Dedifferentiated amniotic fluid mesenchymal stem cell (primary cell): ENCODE measurements around the gene ETV6.

Source experiments
- DNase-seq: peaks from one replicate; pipeline ENCODE4 v3.0.0-alpha.2; 2016; ENCODE audit errors: extremely low spot score

ETV6 gene

DNA sequence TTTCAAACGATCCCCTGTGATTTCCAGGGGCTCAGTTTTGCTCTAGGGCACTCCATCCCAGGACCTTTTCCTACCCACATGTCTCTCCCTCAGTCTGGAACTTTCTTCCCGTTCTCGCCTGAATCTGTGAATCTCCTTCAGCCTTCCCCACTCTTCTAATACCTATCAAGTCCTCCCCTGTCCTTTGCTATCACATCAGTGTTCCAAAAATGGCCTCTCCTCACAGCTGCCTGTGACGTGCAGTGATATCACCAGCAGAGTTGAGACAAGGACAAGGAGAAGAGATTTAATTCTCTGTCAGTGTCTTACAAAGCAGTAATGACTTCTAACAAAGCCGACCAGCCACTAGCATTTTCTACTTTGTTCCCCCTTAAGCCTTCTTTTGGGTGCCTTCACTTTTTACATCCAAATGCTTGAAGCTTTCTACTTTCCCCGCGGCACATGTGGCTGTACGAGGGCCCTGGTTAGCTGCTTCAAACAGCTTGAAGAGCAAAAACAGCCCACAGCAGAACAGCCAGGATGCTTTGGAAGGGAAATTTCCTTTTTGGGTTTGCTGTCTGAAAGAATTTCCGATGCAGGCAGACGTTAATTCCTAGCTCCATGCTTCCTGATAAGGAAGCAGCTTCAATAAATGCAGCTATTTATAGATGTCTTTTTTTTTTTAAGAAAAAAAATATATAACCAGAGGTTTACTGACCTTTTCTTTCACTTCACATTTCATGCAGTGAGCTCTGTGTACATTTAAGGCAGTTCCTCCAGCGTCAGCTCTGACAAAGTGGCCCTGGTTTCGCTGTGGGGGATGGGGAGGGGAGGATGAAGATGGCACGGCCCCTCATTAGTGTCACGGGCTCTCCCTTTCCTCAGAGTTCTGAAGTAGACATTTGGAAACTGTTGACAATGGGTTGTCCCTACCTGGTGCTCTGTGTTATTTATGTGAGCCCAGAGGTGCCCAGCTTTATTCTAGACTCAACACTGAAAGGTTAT is 109.3 kb downstream of the ETV6 start:
- DNase-seq = no peak

DNA sequence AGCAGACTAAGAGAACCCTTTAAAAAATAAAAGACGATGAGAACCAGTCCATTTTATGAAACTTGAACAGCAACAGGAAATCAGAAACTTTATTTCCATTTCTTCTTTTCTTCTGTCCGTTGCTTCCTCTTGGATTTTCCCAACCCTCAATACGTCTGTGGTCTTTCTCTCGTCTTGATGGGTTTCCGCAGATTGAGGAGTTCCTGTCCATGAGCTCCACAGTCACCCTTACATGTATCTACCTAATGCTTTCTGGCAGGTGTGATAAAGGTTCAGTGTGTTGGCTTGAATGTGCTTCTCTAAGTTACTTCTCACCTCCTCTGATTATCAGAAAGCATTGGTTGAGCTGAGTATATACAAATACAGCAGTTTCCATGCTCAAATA is 110.0 kb downstream of the ETV6 start:
- DNase-seq = no peak

DNA sequence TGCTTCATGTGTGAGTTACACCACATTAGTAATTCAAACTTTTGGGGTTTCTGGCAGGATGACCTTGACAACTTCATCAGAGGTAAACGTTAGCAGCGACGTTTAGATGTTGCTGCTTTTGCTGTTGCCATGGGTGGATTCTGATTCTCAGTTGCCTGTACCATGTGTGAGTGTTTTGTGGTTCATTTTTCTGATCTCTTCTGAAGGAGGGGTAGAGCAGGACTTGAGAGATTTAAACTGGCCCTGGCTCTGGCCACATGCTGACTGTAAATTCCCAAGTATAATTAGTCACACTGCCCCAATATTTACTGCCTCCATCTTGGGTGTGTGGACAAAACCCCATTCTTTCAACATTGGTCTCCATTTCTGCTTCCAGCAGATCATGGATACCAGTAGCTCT is 110.4 kb downstream of the ETV6 start:
- no peak for DNase-seq

DNA sequence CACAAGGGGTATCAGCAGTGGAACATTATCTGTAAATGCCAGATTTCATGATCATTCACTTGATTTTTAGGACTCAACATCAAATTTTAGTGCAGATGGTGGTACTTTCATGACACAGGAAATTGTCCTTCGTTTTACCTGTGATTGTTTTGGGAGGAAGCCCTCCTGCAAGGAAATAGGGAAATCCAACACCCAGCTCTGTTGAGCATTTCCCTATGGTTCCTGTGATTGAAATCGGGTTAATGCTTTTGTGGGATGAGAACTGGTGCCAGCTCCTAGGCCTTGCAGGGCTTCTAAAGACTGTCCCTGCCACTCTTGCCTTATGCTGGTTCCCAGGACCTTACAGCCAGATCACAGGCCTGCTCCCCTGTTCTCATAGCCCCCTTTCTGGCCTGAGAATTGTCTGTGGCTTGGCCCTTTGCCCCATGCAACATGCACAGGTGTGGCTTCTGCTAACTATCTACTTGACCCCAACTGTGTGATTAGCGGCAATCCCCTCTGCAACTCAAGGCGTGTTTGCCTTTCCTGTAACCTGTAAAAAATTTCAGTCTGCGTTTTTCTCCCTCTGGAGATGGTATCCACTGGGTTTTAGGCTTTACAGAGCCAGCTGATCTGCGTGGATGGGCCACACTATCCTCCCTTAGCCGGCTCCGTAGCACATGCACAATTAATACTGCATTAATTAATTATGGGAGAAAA is 112.5 kb downstream of the ETV6 start:
- DNase-seq = no peak

DNA sequence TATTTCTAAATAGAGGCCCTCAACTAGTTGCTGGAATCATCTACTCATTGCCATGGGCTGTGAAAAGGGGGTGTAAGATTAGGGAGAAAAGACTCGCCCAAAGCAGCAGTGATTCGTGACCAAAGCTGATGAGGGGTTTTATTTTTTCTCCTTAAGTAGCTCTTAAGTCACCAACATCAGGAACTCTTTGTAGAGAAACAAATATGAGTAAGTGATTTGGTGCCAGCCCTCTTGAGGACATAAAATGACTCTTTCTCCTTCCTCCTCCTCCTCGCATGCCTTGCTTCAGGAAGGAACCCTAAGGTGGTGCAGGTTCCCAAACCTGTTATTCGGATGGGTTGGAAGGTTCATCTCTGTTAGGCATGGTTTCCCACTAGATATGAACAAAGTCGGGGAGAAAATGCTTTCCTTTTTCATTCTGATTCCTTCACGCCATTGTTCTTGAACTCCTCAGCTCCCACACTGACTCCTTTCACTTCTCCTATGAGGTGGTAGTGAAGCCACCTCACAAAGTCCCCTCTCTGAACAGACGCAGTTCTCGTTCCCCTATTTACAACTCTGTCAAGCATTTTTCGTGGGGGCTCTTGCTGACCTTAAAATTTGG is 113.4 kb downstream of the ETV6 start:
- no peak for DNase-seq

DNA sequence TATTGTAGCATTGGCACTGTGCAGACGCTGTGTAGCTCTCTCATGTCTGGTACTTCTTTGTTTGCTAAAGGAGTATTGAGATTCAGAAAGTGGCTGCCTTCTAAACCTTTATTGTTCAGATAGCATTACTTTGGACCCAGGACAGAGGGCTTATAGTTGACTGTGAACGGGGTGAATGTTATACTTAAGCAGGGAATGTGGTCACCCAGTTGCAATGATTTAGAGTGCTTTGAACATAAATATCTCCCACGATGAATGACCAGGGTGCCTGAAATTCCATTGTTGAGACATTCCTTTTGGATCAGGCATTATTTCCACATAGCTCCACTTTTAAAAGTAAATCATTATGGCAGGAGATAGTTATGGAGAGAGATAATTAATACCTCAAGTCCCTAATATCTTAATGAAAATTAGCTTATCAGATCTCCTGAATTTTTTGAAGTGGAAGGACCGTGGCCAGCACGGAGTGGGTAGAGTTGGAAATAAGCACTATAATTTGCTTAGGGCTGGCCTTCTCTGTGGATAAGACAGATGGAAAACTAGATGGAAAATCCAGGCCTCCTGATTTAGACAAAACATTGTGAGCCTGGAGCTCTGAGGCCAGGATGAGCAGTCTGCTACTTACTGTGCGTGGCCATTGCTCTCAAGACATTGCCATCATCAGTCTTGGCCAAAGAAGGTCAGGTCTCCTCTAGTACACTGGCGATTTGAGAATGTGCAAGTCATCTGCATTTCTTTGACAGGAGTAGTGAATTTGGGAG is 114.5 kb downstream of the ETV6 start:
- DNase-seq = peak; percentile 63

DNA sequence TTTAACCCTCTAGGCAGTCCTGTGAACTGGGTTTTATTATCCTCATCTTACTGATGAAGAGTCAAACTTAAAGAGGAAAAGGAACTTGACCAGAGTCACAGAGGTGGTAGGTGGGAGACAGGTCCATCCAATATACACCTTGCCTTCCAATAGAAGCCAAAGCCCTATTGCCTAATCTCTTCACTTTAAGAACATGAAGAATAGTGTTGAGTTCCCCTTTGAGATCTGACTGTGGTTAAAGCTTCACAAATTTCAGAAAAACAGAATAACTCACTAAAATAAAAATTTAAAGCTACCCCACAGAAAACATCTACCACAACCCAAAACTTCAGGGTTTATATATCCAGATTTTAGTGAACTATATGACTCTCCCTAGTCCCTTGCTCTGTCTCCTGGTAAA is 115.4 kb downstream of the ETV6 start:
- no peak for DNase-seq

DNA sequence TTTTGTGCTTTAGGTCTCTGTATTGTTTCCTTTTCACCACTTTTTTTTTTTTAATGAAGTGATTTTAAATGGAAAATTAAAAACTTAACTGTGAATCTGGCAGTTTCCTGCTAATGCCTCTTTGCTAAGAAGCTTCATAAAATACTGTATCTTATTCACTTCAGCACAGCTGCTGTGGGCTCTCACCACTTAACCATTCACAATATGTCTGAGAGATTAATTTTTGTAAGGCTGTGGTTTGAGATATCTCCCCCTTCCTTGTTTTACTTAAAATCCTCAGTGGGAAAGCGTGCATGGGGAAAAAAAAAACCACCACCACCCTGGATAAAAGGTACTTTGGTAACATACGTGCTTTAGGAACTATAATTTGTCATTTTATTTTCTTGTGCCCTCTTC is 115.9 kb downstream of the ETV6 start:
- no peak for DNase-seq

DNA sequence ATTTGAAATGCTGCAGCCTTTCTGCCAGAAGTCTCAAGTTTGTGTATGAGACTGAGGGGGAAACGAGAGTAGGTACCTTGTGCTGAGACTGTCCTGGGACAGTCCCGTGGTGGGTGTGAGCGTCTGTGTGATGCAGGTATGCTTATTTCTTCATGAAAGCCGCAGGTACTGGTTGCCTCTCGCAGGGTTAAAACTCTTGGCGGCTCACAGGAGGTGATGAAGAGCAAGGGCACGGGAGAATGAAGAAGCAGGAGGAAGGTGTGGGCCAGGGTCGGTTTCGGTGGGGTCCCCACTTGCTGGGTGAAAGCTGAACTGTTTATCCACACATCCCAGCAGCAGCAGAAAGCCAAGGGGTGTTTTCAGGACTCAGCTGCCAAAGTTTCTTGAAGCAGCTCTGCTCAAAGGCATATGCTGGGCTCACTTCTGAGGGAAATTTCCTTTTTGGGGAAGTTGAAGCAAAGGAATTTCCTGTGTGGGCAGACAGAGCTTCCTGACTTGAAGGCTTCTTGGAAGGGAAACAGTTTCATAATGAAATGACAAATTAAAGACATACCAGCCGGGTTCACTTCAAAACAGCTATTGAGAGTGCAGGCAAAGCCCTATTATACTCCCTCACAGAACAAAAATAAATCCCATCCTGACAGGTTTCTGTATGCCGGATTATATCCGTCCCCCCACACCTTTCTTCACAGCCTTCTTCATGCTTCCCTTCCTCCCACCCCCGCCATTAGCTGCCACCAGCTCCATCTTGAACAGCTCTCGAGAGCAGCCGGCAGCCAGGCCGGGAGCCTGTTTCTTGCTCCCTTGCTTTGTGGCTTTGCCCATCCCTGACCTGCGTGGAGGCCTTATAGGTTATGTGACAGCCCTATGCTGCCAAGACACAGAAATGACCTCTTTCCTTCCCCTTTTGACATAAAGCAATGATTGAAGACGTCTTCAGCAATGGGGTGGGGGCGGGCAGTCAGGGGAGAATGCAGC is 116.6 kb downstream of the ETV6 start:
- peak; percentile 63 for DNase-seq

DNA sequence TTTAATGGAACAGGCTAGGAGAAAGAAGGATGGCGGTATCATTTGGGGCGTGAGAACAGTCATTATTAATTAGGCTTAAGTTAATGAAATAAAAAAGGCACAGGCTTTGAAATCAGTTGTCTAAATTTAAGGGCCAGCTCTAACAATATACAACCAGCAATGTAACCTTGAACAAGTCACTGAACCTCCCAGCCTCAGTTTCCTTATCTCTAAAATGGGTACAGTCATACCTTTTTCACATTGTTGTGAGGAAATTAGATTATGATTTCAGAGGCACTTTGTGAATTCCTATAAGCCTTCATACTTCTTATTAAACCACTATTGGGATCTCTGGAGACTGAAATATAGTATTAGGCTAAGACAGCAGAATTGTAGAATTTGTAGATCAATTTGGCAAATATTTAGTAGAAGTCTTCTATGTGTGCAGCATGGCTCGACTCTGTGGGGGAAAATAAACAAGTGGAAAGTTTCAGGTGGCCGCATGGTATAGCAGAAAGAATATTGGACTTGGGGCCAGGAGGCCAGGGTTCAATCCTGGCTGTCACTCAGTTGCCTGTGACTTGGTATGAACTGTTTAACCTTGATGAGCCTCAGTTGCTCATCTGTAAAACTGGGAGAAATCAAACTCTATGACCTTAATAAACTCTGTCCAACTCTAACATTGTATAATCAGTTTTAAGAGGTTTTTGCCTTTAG is 117.7 kb downstream of the ETV6 start:
- no peak for DNase-seq

DNA sequence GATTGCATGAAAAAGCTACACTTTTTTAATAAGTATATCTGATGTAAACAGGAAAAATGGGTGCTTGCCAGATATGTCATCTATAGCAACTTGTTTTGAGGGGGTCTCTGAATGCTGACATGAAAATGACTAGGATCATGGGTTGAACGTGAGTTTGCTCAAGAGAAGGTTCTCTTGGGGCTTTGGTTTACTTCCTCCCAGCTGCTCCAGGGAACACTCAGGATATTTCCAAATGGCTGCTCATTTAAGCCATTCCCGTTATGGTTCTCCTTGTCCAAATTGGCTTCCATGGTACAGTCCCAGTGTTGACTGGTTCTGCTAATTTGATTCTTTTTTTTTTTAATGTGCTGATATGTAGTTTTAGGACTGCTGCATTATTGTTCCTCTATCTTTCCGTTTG is 118.3 kb downstream of the ETV6 start:
- no peak for DNase-seq

DNA sequence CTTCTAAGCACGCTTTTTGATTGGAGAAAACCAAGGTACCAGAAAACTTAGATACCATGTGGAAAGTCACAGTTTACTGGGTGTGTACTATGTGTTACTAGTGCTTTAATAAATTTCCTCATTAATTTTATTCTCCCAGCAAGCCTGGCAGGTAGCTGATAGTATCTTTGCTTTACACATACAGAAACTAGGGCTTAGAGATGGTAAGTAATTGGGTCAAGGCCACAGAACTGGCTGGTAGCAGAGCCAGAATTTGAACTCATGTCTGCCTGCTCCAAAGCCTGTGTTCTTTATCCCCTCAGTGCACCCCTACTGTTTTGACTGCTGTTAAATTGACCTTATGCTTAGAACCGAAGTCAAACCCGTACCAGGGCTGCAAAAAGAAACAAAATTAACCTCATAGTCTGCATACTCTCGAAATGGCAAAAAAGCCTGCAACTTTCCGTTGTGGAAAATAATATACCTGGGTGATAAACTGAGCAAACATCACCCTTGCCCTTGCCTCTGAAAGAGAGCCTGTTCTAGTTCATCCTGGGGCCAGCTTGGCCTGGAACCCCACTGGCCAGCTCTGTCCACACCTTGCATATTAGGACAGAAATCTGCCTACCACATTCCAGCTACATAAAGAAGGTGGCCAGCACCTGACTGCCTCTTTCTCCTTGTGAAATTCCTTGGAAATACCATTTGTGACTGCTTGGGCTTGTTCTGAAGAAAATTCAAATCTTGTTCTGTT is 118.9 kb downstream of the ETV6 start:
- DNase-seq = no peak

DNA sequence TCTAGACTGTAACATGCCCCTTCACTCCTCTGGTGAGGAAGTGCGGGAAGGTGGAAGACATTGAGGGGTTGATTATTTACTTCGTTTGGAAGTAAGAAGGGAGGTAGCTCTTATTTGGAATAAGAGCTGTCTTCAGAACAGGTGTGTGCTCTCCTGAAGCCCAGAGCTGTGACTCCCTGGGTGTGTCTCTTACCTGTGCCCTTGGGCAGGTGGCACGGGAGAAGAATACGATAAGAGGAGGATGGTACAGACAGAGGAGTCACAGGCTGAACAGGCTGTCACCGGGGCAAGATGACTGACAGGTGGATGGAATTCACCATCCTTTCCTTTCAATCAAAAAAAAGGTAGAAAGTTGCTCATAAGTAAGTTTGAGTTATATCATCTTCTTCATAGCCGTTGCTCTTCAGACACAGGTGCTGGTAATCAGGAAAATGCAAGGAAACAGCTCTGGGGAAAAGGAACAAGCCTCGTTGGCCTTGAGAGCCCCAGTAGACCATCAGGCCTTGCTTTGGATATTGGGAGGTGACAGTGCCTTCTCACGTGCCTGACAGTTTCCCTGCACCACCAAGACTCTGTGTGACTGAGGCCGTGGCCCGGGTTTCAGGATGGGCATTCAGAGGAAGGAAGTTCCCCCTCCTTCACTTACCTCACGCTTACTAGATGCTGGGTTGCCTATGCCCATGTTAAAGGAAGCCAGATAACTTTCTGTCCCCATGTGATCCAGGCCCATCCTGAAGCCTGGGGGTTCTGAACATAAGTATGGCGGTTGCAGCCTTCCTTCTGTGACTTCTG is 120.4 kb downstream of the ETV6 start:
- no peak for DNase-seq

DNA sequence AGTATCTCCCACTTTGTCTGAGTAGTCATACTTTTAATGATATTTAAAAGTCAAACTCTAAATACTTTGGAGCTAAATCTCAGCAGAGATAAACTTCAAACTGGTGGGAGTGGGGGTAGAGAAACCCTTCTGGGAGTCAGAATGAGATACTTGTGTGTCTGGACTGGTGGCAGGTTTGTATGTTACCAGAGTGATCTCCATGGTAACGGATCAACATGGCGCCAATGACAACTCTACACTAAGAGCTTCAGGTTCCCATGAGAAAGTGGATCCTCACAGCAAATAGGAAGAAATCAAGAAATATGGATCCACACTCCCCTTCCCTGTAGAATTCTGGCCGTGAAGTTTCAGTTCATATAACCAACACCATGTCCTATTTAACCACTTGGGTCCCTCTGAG is 121.9 kb downstream of the ETV6 start:
- DNase-seq = no peak

DNA sequence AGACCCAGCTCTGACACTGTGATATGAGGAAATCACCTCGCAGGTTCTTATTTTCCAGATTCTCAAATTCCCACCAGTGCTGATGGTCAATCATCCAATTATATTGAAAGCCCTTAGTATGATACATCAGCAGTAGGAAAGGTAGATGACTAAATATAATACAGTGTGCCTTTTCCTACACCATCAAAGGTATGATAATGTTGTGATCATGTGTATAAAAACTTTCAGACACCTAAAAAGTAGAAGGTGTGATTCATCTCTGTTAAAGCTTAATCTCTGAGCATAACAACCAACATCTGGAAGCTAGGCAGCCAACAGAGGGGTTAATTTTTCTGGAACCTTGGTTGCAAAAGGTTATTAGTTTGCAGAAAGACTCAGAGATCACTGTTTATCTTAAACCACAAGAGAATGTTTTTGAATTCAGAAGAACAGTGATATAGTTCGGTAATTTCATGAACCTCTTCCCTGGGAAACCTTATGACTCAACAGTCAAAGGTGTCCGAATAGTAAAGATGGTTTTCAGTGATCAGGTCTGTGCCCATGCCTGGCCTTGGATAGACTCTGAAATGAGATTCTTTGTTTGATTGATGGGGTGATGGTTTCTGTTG is 122.5 kb downstream of the ETV6 start:
- no peak for DNase-seq

DNA sequence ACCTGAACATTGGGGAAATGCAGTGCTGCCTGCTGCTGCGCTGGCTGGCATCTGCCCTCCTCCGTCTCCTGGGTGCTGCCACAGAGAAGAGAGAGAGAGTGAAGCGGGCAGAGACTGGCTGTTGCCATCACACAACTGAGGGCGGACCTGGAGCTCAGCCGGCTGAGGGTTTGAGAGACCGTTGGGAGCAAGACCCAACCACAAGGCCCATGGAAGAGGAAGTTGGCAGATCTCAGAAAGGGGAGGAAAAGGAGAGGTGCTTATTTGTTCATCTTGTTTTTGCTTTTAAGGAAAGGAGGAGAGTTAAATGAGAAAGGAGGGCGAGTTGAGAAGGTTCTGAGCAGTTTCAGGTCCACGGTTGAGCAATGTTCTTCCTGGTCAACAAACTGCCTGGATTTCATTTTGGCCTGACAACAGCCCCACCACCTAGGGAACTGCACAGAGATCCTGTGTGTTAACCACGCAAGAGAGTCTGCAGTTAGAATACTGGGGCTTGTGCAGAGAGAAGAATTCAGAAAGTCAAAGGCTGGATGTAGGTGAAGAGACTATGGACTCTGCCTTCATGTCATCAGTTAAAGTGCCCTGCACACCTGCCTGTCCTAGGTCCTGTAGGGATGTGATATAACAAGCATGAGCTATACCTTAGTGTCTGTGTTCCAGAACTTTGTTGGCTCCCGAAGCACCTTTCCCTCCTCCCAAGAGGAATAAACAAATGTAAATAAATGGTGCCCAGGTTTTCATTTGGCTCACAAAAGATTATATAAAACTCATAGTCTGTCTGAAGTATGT is 124.6 kb downstream of the ETV6 start:
- DNase-seq = no peak

DNA sequence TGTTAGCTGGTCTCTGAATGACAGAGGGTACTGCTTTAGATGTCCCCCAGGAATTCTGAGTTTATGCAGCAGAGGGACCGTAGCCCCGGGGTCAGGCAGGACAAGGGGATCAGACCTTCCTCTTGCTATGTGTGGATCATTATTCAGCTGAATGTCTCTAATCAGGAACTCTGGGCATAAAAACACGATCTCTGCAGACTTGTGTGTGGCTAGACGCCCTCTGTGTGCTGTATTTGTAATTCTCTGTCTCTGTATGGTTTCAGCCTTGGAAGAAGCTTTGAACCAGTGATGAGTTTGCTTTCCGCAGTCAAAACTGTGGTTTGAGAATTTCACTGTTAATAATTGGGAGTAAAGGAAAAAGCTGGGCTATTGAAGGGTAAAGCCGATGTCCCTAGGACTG is 125.3 kb downstream of the ETV6 start:
- no peak for DNase-seq
